ENCODE data around the gene STK32C. TPM values are rescaled to one million over a fixed set of nuclear protein-coding genes. Genes with fewer than 3 reads are reported as not detected.
A peak's percentile ranks its signal among the peaks of the same experiment; 100 is the strongest.

Gene STK32C
- total RNA-seq, 1 donor from 2014 or later: 7.0 TPM

DNA sequence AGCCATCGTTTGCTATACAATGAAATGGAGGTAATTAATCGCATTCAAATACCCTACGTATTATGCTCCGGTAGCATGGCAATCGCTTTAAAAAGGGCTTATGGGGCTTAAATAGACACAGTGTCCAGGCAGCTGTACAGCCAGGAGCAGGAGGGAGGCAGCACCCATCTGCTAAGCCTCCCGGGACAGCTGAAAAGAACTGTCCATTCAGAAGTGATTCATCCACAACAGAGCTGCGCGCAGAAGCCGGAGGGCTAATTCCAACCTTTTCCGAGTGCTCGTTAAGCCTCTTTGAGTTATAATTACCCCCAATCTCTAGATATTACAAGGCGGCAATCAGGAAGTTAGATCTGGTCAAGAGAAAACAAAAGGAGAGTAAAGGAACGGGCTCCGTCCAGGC is 62.7 kb downstream of the STK32C start:
- DNase-seq (ENCODE audit: missing footprints): no peak
- intact Hi-C loops (cut with DNase I): no loop called here
- no peak for ATAC-seq

DNA sequence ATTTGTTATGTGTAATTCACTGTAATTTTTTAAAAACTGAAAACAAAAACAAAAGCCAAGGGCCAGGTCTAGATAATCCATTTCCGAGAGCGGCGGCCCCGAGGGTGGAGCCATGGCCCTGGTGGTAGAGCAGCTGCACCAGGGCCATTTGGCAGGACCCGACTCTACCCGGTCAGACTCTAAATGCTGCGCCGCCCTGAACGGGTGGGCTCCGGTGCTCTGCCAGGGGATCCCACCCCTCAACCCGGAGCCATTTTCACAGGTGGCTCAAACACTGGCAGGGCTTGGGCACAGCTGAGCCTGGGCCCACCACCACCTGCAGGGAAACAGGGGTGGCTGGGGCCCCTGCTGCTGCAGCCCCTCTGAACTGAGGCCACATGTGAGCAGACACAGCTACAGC is 64.1 kb downstream of the STK32C start:
- DNase-seq (ENCODE audit: missing footprints) (no peak), ATAC-seq (no peak)
- intact Hi-C loops (cut with DNase I): no loop called here

DNA sequence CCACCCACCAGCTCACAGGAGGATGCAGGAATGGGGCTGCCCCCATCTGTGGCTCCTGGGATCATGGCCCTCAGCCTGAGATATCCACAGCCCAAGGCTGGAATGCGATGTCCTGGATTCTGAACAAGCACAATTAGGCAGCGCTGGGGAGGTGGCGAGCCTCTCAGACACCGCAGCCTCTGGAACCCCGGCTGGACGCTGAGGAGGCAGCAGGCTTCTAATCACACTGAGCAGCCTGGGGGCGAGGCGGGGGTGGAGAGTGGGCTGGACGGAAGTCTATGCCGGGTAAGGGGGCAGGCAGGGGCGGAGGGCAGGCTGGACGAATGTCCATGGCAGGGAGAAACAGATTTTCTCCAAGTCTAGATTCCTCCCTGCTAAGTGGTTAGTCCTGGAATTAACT is 64.6 kb downstream of the STK32C start:
- intact Hi-C loops (cut with DNase I): no loop called here

GRCh38 chr10:132242103-132242840 is 65.5 kb downstream of the STK32C start:
- ATAC-seq: no peak
- no peak for DNase-seq (ENCODE audit: missing footprints)
- intact Hi-C loops (cut with DNase I): no loop called here

More for the DNA sequence above, 64.6 kb downstream of the STK32C start:
- no peak for ATAC-seq
- no peak for DNase-seq (ENCODE audit: missing footprints)

DNA sequence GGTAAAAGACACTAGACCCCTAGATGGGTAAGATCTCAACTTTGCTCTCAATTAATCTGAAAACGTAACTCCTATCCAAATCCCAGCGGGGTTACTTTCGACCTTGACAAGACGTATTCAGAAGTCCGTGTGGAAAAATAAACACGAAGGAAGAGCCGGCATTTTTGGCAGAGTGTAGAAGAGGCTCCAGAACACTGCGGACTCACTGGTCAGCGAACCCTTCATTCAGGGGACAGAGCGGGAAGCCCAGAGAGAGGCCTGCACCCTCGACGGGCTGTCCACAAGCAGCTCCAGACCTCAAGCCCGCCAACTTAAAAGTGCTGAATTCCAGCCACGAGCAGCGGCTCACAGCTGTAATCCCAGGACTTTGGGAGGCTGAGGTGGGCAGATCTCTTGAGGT is 66.3 kb downstream of the STK32C start:
- DNase-seq (ENCODE audit: missing footprints) (no peak), ATAC-seq (no peak)
- intact Hi-C loops (cut with DNase I): no loop called here

DNA sequence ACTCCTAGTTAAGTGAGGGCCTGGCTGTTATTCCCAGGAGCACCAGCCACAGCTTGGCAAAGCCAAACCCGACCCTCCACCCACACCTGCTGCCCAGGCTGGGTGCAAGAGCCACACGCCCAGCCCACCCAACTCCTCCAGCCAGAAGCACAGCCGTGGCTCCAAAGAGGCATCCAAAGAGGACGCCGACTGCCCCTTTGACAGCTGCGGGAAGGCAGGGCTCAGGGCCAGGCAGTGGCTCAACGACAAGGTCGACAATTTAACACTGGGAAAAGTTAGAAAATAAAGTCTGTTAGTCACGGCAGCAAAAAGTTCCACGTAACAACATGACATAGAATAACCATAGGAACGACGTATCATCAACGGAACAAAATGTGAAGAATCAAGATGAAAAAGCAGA is 66.7 kb downstream of the STK32C start:
- ATAC-seq (no peak), DNase-seq (ENCODE audit: missing footprints) (no peak)
- intact Hi-C loops (cut with DNase I): no loop called here

GRCh38 chr10:132240581-132240980 is 67.2 kb downstream of the STK32C start:
- intact Hi-C loops (cut with DNase I): no loop called here
- DNase-seq (ENCODE audit: missing footprints): no peak
- ATAC-seq: no peak

GRCh38 chr10:132240156-132240555 is 67.6 kb downstream of the STK32C start:
- intact Hi-C loops (cut with DNase I): no loop called here
- no peak for ATAC-seq
- DNase-seq (ENCODE audit: missing footprints): no peak

DNA sequence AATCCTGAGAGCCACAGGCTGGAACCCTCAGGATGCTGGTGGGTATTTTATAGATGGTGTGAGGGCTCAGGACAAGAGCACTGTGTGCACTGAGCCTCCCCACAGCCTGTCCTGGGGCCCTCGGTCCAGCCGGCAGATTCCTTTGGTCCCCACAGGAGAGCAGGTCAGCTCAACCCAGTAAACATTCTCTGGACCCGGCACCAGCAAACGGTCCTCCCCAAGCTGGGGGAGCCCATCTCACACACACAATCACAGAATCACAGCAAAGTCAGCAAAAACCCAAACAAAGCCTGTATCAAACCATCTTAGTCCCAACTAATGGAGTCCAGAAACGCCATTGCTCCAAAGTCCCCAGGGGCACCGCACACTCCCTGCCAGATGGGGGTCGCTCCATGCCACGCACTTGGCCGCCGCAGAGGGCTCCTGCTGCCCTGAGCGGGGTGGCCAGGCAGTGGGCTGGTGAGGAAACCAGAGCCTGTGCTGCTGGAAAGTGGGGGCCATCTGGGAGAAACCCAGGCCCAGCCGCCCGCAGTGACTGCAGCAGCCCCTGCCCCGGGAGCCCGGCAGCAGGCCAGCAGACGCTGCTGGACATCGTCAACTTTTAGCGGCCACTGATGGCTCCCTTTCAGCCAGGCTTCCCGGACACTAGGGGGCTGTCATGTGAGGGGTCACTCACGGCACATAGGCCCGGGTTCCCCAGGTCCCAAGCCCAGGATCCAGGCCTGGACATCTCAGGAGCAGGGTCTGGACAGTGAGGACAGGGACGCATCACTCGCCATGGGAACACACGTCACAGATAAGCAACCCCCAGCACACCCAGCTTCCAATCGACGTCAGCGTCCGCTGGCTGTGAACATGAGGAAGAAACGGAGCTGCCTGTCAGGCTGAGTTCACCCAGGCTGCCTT is 68.4 kb downstream of the STK32C start:
- DNase-seq (ENCODE audit: missing footprints) (peak; percentile 79), ATAC-seq (peak; percentile 60)
- intact Hi-C loops (cut with DNase I): no loop called here

DNA sequence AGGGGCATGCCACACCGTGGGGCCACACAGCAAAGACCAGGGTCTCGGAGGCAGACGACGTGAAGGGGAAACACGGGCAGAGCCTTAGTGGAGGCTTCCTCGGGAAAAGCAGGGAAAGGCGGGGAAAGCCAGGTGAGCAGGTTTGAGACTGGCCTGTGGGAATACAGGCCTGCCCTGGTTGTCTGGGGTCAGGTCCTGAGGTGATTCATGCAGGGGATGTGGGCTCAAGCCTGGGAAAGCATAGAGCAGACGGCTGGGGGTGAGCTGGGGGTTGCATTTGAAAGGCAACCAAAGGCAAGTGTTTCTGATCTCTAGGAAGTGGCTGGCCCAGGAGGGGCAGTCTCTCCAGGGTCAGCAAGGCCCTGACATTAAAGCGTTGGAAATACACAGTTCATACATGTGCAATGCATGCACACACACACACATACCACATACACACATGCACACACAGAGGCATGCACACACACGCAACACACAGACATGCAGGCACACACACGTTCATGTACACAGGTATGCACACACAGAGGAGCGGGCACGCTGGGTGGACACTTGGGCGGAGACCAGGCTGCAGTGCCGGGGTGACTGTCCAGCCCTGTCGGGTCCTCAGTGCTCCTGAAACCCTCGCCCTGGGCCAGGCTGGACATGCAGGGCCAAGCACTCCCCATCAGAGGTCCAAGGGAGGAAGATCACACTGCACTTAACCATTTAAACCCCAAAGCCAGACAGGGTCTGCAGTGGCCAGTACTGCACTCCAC is 69.2 kb downstream of the STK32C start:
- ATAC-seq: no peak
- peak; percentile 49 for DNase-seq (ENCODE audit: missing footprints)
- intact Hi-C loops (cut with DNase I): no loop called here

DNA sequence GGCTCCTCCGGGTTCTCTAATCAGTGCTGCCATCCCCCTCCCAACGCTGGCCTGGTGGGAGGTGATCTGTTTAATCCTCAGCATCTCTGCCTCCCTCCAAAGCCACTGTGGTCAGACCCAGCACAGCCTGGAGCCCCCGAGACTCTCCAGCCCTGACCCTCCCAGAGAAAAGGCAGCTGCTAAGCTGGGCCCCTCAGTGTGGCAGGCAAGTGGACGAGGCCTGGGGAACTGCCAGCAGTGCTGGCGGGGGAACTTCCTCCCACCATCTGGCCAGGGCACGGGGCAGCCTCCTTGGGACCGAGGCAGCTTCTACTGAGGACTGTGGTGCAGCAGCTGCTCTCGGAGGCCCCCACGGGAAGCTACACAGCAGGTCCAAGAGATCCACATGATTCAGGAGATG is 69.9 kb downstream of the STK32C start:
- DNase-seq (ENCODE audit: missing footprints) (peak; percentile 39), ATAC-seq (no peak)
- intact Hi-C loops (cut with DNase I): no loop called here

- DNase-seq (ENCODE audit: missing footprints) (no peak), ATAC-seq (no peak)
- intact Hi-C loops (cut with DNase I): no loop called here
These were observed 70.4 kb downstream of the STK32C start for GRCh38 chr10:132237396-132237795.

DNA sequence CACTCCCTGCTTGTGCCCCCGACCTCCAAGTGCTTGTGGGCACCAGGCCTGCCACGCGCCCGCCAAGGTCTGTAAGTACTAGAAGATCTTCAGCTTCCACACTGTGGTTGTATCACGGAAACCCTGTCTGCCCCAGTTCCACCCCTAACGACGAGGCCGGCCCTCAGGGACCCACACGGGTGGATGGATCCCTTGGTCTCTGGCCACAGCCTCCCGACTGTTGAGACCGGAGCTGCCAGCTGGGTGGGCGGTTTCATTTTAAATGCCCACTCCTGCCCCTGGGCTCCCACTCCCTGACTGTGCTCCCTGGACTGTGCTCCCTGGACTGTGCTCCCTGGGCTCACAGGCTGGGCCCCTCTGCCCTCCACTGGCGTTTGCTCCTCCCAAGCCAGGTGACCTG is 70.9 kb downstream of the STK32C start:
- peak; percentile 57 for DNase-seq (ENCODE audit: missing footprints)
- intact Hi-C loops (cut with DNase I): no loop called here
- no peak for ATAC-seq

GRCh38 chr10:132236161-132236560 is 71.6 kb downstream of the STK32C start:
- ATAC-seq (no peak), DNase-seq (ENCODE audit: missing footprints) (peak; percentile 40)
- intact Hi-C loops (cut with DNase I): no loop called here

DNA sequence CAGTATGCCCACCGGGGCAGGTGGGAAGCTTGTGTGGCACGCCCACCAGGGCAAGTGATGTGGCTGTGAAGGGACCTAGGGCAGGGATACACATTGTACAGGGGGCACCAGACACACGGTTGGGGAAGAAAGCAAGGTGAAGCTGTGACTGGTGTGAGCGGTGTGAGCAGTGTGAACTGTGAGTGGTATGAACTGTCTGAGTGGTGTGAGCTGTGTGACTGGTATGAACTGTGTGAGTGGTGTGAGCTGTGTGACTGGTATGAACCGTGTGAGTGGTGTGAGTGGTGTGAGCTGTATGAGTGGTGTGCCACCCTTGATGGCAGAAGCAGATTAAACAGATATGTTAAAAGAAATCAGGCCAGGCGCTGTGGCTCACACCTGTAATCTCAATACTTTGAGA is 72.9 kb downstream of the STK32C start:
- ATAC-seq (no peak), DNase-seq (ENCODE audit: missing footprints) (no peak)
- intact Hi-C loops (cut with DNase I): no loop called here

DNA sequence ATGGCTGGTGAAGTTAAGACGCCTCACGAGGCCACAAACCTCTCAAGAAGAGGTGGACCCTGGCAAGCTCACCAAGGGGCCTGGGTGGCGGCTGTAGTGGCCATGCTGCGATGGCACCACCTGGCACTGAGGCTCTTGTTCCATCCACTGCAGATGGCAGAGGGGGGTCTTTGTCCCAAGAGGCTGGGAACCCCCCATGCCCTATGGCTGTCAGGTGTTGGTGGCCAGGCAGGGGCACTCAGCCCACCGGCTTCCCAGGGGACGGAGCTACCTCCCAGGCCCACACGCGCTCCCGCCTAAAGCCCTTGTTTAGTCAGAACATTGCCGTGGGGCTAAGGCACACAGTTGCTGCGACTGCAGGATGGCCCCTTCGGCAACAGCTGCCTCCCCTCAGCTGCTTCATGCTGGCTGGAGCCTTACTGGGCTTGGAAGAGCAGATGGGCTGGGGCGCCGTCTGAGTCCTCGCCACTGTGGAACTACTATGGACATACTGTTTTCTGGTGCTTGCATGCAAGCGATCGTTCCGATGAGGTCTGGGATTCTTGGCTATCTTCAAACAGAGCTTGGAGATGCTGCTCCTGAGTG is 74.2 kb downstream of the STK32C start:
- intact Hi-C loops (cut with DNase I): no loop called here
- ATAC-seq (no peak), DNase-seq (ENCODE audit: missing footprints) (no peak)

DNA sequence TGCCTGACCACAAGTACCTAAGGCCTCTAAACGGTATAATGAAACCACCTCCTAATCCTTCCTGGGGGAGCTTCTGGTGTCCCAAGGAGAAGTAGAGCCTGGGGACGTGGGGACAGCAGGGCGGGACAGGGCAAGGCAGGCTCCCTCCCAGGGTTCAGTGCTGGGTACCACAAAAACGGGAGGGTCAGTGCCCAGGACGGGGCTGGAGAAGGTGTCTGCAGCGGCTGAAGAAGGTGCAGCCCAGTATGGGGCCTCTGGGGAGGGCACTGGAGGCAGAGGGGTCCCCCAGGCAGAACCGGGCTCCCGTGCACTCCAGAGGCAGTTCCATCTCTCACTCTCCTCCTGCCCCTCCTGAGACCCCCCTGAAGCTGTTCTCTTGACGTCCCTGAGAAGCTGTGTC is 74.8 kb downstream of the STK32C start:
- ATAC-seq (no peak), DNase-seq (ENCODE audit: missing footprints) (no peak)
- intact Hi-C loops (cut with DNase I): no loop called here

DNA sequence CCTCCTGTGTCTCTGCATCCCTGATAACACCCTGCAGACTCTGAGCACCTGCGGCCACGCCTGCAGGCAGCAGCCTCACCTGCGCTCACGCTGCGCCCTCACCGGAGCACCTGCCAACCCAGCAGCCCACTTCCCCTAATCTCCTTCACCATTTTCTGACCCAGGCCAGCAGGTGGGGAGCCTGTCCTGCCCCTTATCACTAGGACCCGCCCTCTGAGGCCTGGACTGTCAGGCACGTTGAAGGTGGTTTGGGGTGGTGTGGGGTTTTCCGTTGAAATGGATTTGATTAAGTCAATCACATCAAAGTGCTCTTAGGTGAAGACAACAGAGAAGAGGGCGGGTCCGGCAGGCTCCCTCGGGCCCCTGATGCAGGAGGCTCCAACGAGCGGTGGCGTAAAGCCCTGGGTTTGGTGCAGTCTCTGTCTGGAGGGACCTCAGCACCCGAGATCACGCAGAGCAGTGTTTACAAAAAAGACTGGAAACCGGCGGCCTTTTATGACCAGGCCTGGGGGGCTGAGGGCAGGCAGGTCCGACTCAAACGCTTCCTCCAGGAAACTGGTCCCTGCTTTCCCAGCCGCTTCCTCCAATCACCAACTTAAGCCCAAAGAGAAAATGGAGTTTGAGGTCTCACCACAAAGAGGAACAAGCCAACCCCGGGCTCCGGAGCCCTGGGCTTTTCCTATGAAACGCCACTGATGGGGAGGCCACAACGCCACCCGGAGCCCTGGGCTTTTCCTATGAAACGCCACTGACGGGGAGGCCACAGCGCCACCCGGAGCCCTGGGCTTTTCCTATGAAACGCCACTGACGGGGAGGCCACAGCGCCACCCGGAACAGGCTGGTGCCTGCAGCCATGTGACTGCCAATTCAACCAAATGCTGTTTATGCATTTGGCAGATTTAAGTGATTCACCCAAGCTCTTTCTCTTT is 75.5 kb downstream of the STK32C start:
- ATAC-seq (peak; percentile 24), DNase-seq (ENCODE audit: missing footprints) (peak; percentile 81)
- intact Hi-C loops (cut with DNase I): no loop called here
